Measurements from ENCODE around the gene KICS2. TPM values are rescaled to one million over a fixed set of nuclear protein-coding genes. Genes with fewer than 3 reads are reported as not detected.
"Not testable (repeated sequence)": the region's sequence is repeated elsewhere in the genome, so short reads cannot be mapped to it uniquely, and the experiment has no call there.

Gene KICS2
- total RNA-seq, 1 donor from 2014 or later, result 6.9 TPM

DNA sequence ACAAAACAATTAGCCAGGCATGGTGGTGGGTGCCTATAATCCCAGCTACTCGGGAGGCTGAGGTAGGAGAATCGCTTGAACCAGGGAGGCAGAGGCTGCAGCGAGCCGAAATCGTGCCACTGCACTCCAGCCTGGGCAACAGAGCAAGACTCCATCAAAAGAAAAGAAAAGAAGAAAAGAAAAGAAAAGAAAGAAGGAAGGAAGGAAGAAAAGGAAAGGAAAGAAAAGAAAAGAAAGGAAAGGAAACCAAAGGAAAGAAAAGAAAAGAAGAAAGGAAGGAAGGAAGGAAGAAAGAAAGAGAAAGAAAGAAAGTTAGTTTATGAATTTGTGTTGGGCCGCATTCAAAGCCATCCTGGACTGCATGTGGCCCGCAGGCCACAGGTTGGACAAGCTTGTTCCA is 4.5 kb downstream of the KICS2 start:
- ATAC-seq; DNase-seq (ENCODE audit: low spot score): not testable (repeated sequence)

DNA sequence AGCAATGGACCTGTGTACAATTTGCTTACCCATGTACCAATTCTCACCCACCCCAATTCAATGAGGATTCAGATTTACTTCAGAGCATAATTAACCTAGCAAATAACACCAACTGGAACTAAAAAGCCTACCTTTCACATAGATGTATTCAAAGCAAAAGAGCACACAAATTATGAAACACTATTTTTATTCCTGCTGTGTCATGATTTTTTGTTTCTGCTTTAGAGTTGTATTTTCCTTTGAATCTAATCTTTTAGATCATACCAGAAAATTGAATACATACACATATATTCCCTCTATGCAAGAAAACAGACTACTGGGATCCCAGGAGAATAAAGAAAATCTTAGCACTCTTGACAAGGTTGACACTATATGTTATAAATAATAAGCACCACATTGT is 5.9 kb downstream of the KICS2 start:
- DNase-seq (ENCODE audit: low spot score), result no peak

DNA sequence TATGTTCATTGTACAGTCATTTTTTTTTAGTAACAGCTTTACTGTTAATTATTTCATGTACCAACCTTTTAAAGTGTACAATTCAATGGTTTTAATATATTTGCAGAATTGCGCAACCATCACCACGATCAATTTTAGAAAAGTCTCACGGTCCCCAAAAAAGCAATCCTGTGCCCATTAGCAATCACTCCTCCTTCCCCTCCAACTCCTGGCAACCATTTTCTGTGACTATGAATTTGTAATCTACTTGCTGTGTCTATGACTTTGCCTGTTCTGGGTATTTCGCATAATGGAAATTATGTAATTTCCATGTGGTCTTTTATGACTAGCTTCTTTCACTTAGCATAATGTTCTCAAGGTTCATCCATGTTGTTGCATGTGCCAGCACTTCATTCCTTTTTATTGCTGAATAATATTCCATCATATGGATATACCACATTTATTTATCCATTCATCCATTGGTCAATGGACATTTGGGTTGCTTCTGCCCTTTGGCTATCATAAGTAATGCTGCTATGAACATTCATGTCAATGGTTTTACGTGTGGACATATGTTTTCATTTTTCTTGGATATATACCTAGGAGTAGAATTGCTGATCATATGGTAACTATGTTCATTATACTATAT is 9.9 kb downstream of the KICS2 start:
- no peak for DNase-seq (ENCODE audit: low spot score)
- ATAC-seq, result no peak

More for the DNA sequence above, 5.9 kb downstream of the KICS2 start:
- ATAC-seq, result no peak

DNA sequence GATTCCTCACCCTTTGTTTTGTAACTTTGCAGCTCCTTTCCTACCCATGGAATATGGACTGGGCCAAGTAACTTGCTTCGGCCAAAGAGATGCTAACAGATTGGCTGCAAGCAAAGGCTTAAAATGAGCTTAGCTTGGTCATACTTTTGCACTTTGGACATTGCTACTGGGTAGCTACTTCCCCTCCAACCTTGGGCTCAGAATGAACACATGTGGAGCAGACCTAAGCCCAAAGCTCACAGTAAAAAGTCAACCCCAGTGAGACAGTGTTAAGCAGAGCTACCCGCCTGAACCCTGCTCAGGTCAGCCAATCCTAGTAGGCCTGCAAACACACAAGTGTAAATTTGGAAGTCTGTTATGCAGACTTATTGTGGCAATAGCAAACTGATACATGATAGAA is 14.6 kb downstream of the KICS2 start:
- no peak for ATAC-seq
- DNase-seq (ENCODE audit: low spot score), result no peak

DNA sequence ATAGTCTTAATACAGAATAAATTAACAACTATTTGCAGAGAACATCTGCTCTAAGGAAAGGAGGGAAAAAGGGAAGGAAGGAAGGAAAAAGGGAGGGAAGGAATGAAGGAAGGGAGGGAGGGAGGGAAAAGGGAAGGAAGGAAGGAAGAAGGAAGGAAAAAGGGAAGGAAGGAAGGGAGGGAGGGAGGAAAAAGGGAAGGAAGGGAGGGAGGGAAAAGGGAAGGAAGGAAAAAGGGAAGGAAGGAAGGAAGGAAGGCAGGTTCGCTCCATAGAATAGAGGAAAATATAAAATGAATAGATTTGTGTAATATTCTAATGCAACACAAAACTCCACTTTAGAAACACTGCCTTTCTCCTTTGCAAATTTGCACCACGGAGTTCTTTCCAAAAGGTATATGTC is 16.6 kb downstream of the KICS2 start:
- ATAC-seq, result no peak
- no peak for DNase-seq (ENCODE audit: low spot score)

DNA sequence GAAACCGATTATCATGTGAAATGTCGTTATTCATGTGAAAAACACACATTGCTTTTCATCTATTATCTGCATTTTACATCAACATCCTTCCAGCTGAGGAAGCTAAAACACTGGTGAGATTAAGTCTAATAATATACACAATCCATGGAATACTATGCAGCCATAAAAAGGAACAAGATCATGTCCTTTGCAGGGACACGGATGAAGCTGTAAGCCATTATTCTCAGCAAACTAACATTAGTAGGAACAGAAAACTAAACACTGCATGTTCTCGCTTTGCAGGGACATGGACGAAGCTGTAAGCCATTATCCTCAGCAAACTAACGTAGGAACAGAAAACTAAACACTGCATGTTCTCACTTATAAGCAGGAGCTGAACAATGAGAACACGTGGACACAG is 18.3 kb downstream of the KICS2 start:
- ATAC-seq, result no peak
- no peak for DNase-seq (ENCODE audit: low spot score)

DNA sequence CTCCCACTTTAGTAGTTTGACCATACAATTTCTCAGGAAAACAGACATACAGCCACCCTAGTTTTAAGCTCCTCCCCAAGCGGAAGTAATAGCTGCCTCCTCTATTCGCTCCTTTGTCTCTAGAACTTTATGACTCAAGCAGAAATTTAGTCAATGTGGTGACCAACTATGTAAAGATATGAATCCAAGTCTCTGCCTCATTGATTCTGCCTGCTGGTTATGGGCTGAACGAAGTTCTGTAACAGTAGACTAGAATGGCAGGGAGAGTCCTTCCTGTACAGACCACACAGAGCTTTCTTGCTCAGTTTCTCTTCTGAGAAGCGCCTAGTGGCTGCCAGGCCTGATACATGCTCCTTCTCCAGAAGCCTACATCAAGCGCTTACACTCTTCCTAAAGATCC is 19.1 kb downstream of the KICS2 start:
- DNase-seq (ENCODE audit: low spot score) (no peak), ATAC-seq (no peak)

DNA sequence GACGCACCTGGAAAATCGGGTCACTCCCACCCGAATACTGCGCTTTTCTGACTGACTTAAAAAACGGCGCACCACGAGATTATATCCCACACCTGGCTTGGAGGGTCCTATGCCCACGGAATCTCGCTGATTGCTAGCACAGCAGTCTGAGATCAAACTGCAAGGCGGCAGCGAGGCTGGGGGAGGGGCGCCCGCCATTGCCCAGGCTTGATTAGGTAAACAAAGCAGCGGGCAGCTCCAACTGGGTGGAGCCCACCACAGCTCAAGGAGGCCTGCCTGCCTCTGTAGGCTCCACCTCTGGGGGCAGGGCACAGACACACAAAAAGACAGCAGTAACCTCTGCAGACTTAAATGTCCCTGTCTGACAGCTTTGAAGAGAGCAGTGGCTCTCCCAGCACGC is 26.3 kb downstream of the KICS2 start:
- ATAC-seq; DNase-seq (ENCODE audit: low spot score): not testable (repeated sequence)

DNA sequence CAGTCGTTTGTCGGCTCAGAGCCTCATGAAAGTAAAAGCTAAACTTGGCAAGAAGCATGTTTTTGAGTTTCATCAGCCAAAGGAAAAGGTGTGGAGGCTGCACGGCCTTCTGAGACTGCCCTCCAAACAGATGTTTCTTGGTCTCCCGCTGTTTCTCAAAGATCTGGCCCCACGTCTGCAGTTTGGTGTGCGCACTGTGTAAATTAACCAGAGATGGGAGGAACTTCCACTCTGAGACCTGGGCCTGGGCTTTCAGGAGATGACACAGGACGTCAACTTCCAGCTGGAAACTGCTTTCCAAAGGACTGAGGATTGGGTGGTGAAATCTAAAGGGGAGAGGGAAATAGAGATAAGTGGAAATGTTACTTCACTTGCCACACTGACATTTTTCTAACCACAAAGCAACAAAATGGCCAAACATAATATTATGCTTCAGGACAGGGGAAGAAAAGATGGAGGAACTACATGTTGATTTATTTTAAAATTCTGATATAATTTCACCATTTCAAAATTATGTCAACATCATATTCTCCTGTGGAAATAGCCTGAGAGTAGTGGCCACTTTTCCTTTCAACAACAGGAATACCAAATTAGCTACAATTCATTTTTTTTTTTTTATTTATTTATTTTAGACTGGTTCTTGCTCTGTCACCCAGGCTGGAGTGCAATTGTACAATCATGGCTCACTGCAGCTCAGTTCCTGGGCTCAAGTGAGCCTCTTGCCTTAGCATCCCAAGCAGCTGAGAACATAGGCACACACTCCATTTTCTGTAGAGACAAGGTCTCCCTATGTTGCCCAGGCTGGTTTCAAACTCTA is 27.6 kb downstream of the KICS2 start:
- no peak for ATAC-seq
- DNase-seq (ENCODE audit: low spot score), result no peak

DNA sequence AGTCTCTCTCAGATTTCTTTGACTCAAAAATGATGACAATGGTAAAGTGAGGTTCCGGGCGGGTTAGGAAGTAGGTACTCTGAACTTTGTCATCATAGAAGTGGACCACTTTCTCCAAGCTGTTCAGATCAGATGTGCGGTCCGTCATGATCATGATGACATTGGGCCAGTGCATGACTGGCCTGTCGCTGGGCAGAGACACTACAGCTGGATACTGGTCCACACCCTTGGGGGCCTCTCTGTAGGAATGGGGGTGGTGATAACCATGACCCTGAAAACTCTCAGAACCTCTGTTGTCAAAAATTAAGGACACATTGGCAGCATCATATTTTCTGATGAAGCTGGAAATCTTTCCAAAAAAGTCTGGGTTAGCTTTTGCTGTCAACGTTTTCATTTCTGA is 28.2 kb downstream of the KICS2 start:
- DNase-seq (ENCODE audit: low spot score) (no peak), ATAC-seq (no peak)

DNA sequence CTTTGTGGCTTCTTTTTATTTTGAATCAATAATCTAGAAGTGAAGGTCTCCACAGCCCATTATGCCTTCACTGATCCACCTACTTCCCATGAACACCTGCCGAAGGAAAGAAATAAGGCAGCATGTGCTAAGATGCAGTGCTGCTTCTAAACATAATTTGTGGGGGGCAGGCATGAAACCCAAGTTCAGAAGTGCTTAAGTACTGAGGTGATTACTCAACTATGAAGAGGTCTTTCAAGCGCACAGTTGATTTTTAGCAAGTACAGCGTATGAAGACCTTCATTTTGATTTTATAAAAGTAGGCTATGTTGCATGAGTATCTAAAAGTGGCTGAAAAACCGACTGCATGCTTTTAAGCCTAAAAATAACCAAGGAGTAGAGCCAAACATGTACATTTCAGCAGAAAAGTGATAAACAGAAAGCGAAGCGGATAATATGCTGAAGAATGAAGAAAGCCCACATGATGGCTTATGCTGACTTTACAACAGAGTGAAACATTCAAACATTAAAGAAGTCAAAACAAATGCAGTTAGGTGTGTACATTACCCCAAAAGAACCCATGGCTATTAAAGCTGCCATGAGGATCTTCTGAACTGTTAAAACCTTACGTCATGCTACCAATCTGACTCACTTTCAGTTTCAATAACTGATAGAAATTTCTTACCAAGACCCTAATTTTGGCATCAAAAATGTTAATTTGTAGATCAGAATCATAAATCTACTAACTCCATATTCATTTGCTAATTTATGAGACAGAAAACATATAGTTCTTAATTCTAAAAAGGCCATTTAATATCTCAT is 29.3 kb downstream of the KICS2 start:
- ATAC-seq, result no peak

DNA sequence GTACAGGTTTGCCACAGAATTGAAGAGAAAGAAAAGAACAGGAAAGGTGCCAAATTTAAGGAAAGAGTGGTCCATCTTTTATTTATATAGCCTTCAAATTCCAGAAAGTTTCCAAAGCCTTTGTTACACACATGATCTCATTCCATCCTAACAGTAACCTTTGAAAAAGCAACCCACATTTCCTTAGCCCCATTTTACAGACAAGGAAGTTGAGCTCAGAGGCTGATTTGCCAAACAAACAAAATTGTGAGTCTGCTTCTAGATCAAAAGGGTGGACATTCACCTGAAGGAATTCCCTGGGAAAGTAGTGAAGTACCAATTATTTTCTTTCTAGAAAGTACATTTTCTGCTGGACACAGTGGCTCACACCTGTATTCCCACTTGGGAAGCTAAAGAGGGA is 32.0 kb downstream of the KICS2 start:
- ATAC-seq, result no peak

More for the DNA sequence above, 29.3 kb downstream of the KICS2 start:
- no peak for DNase-seq (ENCODE audit: low spot score)

DNA sequence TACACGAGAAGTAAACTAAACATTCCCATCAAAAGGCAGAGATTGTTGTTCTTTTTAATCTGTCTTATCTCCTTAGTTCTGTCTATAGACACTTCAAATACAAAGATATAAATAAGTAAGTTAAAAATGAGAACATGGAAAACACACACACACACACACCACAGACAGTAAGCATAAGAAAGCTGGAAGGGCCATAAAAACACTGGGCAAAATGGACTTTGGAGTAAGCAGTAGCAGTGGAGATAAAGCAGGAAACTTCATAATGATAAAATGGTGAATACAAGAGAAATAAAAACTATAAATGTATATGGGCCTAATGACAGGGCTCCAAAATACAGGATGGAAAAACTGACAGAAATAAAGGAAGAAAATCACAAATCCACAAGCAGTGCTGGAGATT is 32.6 kb downstream of the KICS2 start:
- ATAC-seq (no peak), DNase-seq (ENCODE audit: low spot score) (no peak)

More for the DNA sequence above, 32.0 kb downstream of the KICS2 start:
- DNase-seq (ENCODE audit: low spot score), result no peak

DNA sequence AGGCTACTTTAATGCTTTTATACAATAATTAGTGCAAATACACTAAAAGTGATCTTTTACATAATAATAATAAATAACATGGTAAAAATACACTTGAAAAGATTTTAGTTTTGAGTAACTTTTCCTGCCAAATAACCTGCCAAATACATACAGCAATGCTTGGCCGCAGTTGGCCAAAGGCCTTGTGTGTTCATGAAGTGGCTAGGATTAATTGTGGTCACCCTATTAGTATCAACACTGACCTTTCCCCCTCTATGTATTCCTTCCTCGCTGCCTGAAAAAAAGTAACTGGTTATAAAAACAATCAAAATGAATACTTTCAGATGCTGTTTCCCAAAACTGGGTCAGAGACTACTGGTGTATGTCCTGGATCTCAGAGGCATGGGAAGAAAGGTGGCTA is 34.3 kb downstream of the KICS2 start:
- DNase-seq (ENCODE audit: low spot score) (no peak), ATAC-seq (no peak)

DNA sequence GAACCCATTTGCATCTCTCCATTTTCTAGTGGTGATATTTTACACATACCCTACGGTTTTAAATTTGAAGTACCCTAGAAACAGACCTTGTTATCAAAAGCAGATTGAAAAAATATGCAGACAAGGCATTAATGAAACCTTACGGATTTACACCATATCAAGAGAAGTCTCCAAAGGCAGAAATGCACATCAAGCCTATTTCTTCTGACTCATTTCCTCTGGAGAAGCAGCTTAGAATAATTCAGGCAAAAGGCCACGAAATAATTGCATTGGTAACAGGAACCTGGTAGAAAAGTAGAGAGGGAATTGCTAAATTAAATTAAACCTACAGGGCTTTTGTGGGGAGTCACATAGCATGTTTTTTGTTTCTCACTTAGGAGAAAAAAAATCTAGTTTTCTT is 34.7 kb downstream of the KICS2 start:
- DNase-seq (ENCODE audit: low spot score) (no peak), ATAC-seq (no peak)

DNA sequence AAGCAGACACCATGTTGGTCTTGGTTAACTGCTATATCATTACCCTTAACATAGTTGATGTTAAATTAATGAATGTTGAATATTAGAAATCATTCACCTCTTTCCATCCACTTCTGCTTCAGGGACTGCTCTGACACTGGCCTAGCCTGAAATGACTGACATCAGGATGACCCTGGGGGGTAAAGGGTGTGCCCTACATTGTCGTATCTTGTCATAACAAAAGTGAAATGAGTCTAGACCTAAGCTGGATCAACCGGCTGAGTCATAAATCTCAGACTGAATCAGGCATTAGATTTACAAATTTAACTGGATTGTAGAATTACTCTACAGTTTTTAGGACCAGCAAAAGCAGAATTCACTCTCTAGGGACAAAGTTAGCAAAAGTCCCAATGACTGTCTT is 35.3 kb downstream of the KICS2 start:
- ATAC-seq, result no peak
- DNase-seq (ENCODE audit: low spot score), result no peak

DNA sequence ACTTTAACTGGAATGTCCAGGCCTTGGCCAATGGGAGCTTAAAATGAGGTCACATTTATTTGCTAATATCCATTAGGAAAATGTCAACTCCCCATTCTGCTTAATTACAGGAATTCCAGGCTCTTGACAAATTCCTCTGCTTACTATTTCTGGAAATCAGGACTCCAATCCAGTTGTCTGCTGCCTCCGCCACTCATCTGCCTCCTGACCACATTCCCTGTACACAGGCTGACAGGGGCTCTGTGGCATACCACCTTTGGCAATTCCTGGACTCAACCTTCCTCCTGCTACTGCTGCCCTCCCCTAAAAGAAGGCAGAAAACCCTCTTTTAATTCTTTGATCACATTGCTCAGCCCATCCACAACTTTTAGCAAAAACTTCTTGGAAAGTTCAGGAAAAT is 37.9 kb downstream of the KICS2 start:
- DNase-seq (ENCODE audit: low spot score) (no peak), ATAC-seq (no peak)

DNA sequence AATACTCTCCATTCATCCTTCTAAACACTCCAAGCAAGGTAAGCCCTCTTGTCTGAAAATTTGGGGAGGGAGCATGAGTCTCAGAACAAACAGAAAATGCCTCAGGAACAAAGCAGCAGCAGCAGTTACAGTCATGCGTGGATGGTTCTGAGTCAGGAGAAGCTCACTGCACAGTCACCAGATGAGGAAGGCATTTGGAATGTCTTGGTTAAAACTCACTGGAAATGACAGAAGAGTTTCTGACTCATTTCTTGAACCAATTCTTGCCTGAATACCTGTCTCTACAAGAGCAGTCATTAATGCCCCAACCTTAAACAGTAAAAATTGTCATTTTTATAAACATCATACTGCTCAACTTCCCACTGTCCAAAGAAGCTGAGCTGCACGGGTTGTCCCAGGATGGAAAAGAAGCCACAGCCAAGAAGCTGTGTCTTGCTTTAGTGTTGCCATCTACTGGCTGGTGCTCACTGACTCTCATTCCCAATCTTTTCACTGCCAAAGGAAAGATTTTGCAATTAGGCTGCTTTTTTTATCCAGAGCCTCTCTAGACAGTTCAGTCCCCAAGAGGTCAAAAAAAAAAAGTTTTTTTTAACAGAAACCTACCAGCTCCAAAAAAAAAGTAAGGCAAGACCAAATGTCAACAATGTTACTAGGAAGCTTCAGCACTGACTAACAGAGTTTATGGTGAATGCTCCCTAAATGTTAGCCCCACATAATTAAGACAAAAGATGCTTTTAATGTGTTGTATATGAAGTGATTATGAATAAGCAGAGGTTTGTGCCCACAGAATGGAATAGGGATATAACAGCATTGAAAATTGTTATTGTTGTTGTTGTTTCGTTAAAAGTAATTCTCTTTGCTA is 40.4 kb downstream of the KICS2 start:
- DNase-seq (ENCODE audit: low spot score) (peak; percentile 55), ATAC-seq (peak; percentile 96)

DNA sequence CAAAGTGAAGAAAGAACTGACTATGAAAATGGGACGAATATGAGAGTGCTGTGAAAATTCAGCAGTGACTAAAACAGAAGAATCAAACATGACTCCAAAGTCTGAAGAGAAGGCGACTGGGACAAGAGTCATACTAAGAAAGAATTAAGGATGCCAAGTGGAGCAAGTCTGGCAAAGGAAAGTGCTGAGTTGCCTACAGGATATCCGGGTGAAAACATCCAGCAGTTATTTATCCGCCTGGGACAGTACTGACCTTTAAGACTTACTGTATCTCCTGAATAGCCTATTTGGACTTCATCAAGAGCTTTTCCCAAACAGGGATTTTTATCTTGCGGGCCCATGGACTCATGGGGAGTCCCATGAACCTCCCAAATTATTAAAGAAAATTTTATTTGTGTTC is 41.1 kb downstream of the KICS2 start:
- ATAC-seq, result peak; percentile 9
- no peak for DNase-seq (ENCODE audit: low spot score)

DNA sequence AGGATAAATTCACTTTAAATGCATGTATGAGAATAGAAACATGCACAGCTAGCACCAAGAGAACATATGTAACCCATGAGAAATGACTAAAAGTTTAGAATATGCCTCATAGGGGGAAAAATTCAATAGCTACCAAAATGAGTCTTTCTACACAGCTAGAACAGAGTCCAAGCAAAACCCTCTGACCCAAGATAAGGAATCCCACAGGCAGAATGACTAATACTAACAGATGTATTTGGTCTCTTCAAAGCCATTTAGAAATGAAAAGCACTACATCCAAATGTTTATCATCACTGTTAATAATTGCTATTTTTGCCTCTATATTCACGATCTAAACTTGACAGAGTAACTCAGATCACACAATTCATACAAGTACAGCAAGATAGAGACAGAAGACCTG is 44.0 kb downstream of the KICS2 start:
- DNase-seq (ENCODE audit: low spot score) (no peak), ATAC-seq (no peak)

DNA sequence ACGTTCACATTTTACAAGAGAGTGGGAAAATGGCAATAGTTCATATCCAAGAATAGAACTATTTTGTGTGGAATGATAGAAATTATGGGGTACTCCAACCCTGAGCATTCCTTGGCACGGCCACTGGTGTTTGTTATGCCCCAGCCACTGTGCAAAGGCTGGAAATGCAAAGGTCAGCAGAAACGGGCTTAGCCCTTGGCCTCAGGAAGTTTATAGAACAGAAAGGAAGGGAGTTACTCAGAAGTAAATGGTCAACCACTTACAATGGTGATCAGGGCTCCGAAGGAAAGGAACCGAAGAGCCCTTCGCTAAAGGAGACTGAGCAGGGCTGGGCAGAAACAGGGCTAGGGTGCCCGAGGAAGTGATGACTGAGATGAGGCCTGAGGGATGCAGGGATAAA is 45.1 kb downstream of the KICS2 start:
- DNase-seq (ENCODE audit: low spot score), result no peak
- peak; percentile 38 for ATAC-seq
